H9 (cell line): ENCODE measurements around the gene SDC3. TPM values are rescaled to one million over a fixed set of nuclear protein-coding genes. Genes with fewer than 3 reads are reported as not detected.

ENCODE experiments used
- DNase-seq: peaks from one replicate; pipeline ENCODE4 v3.0.0-alpha.2; 2017
- H2AFZ ChIP-seq: one replicate; pipeline ENCODE4 v1.6.1; 2013; ENCODE audit warnings: mild to moderate bottlenecking, low read length, control low read depth, moderate library complexity
- H2AK5ac ChIP-seq: 2 replicates; pipeline ENCODE4 v1.6.1; 2013; ENCODE audit warnings: low read length, control low read depth, mixed read lengths; ENCODE audit not compliant: insufficient read length
- H2BK120ac ChIP-seq: one replicate; pipeline ENCODE4 v1.6.1; 2013; ENCODE audit warnings: low read depth, mild to moderate bottlenecking, low read length, control low read depth, inconsistent platforms; ENCODE audit not compliant: poor library complexity, severe bottlenecking
- H2BK12ac ChIP-seq: 2 replicates; pipeline ENCODE4 v1.6.1; 2013; ENCODE audit warnings: low read length, control low read depth, mixed read lengths, low read depth; ENCODE audit not compliant: insufficient read length
- H2BK15ac ChIP-seq: 2 replicates; pipeline ENCODE4 v1.6.1; 2013; ENCODE audit warnings: low read depth, low read length, control low read depth
- H2BK20ac ChIP-seq: one replicate; pipeline ENCODE4 v1.6.1; 2013; ENCODE audit warnings: low read depth, mild to moderate bottlenecking, low read length, control low read depth, inconsistent platforms; ENCODE audit not compliant: poor library complexity, severe bottlenecking
- H2BK5ac ChIP-seq: 2 replicates; pipeline ENCODE4 v1.6.1; 2013; ENCODE audit warnings: low read length, control low read depth, mixed read lengths; ENCODE audit not compliant: insufficient read length
- H3K14ac ChIP-seq: 2 replicates; pipeline ENCODE4 v1.6.1; 2013; ENCODE audit warnings: low read length, control low read depth; ENCODE audit not compliant: insufficient read depth
- H3K18ac ChIP-seq: 2 replicates; pipeline ENCODE4 v1.6.1; 2013; ENCODE audit warnings: low read depth, mild to moderate bottlenecking, mixed read lengths, low read length, control low read depth; ENCODE audit not compliant: insufficient read length
- H3K23ac ChIP-seq: 2 replicates; pipeline ENCODE4 v1.6.1; 2013; ENCODE audit warnings: low read length, control low read depth, mixed read lengths, low read depth; ENCODE audit not compliant: insufficient read length
- H3K23me2 ChIP-seq: 2 replicates; pipeline ENCODE4 v1.6.1; 2013; ENCODE audit warnings: low read depth, mild to moderate bottlenecking, mixed read lengths, low read length, control low read depth; ENCODE audit not compliant: insufficient read length, poor library complexity, severe bottlenecking
- H3K27ac ChIP-seq: 2 replicates; pipeline ENCODE4 v1.5.1; 2013; ENCODE audit warnings: low read length, control low read depth, mixed read lengths, low read depth; ENCODE audit not compliant: insufficient read length
- H3K27me3 ChIP-seq: 2 replicates; pipeline ENCODE4 v1.6.1; 2013; ENCODE audit warnings: low read length, control low read depth, inconsistent platforms; ENCODE audit not compliant: insufficient read depth
- H3K4ac ChIP-seq: 2 replicates; pipeline ENCODE4 v1.6.1; 2013; ENCODE audit warnings: low read depth, mild to moderate bottlenecking, control low read depth, inconsistent platforms, low read length, moderate library complexity
- H3K4me1 ChIP-seq: 2 replicates; pipeline ENCODE4 v1.6.1; 2013; ENCODE audit warnings: low read length, control low read depth, inconsistent platforms; ENCODE audit not compliant: insufficient read depth
- H3K4me2 ChIP-seq: 2 replicates; pipeline ENCODE4 v1.6.1; 2013; ENCODE audit warnings: low read length, control low read depth, mixed read lengths; ENCODE audit not compliant: insufficient read length, insufficient read depth
- H3K56ac ChIP-seq: 2 replicates; pipeline ENCODE4 v1.6.1; 2013; ENCODE audit warnings: low read depth, mild to moderate bottlenecking, mixed read lengths, low read length, control low read depth; ENCODE audit not compliant: insufficient read length
- H3K79me1 ChIP-seq: 2 replicates; pipeline ENCODE4 v1.6.1; 2013; ENCODE audit warnings: low read depth, mild to moderate bottlenecking, moderate library complexity, low read length, control low read depth, inconsistent platforms; ENCODE audit not compliant: insufficient read depth, poor library complexity, severe bottlenecking
- H3K79me2 ChIP-seq: 2 replicates; pipeline ENCODE4 v1.6.1; 2013; ENCODE audit warnings: low read length, control low read depth, inconsistent platforms; ENCODE audit not compliant: insufficient read depth
- H3K9ac ChIP-seq: 2 replicates; pipeline ENCODE4 v1.6.1; 2013; ENCODE audit warnings: low read length, control low read depth, mixed read lengths; ENCODE audit not compliant: insufficient read length; ENCODE audit errors: extremely low read depth
- H3K9me3 ChIP-seq: one replicate; pipeline ENCODE4 v1.6.1; 2013; ENCODE audit warnings: low read depth, low read length, inconsistent platforms; ENCODE audit not compliant: control insufficient read depth
- H3T11ph ChIP-seq: one replicate; pipeline ENCODE4 v1.6.1; 2013; ENCODE audit warnings: mild to moderate bottlenecking, low read length, control low read depth, inconsistent platforms
- H4K20me1 ChIP-seq: one replicate; pipeline ENCODE4 v1.6.1; 2013; ENCODE audit not compliant: control insufficient read depth, insufficient read length, insufficient read depth
- H4K5ac ChIP-seq: 2 replicates; pipeline ENCODE4 v1.6.1; 2013; ENCODE audit warnings: low read depth, mild to moderate bottlenecking, mixed read lengths, low read length, control low read depth; ENCODE audit not compliant: insufficient read length
- H4K8ac ChIP-seq: replicated peaks from 2 replicates; pipeline ENCODE4 v1.6.1; 2013; ENCODE audit warnings: low read length, control low read depth, mixed read lengths, low read depth; ENCODE audit not compliant: insufficient read length
- H4K91ac ChIP-seq: 2 replicates; pipeline ENCODE4 v1.6.1; 2013; ENCODE audit warnings: low read depth, mild to moderate bottlenecking, moderate library complexity, mixed read lengths, low read length, control low read depth; ENCODE audit not compliant: insufficient read length
- H3K27ac Mint-ChIP-seq, 3 experiments: 2 replicates in 2 of 3; 3 replicates in 1 of 3; pipeline ENCODE4 v1.8.0; 2020 to 2021; ENCODE audit warnings: mixed read lengths in 3 of 3, mild to moderate bottlenecking in 1 of 3, moderate library complexity in 1 of 3
- H3K27me3 Mint-ChIP-seq: 2 replicates; pipeline ENCODE4 v1.8.0; 2021; ENCODE audit warnings: low read depth, mild to moderate bottlenecking, moderate library complexity, mixed read lengths
- H3K36me3 Mint-ChIP-seq, 3 experiments: 2 replicates in 2 of 3; 3 replicates in 1 of 3; pipeline ENCODE4 v1.8.0; 2020 to 2021; ENCODE audit warnings: low read depth in 3 of 3, mixed read lengths in 3 of 3; ENCODE audit not compliant: insufficient read depth in 1 of 3
- H3K4me1 Mint-ChIP-seq, 2 experiments: 2 replicates each; pipeline ENCODE4 v1.8.0; 2020; ENCODE audit warnings: mixed read lengths in 2 of 2
- H3K4me3 Mint-ChIP-seq, 2 experiments: 2 replicates in 1 of 2; 3 replicates in 1 of 2; pipeline ENCODE4 v1.8.0; 2020 to 2021; ENCODE audit warnings: mild to moderate bottlenecking in 2 of 2, mixed read lengths in 2 of 2, moderate library complexity in 1 of 2
- H3K9me3 Mint-ChIP-seq, 2 experiments: 2 replicates in 1 of 2; 3 replicates in 1 of 2; pipeline ENCODE4 v1.8.0; 2020; ENCODE audit warnings: mild to moderate bottlenecking in 2 of 2, mixed read lengths in 2 of 2, moderate library complexity in 1 of 2
- CTCF ChIP-seq: fragments of 200-600 bp; sonication (generic); conservative IDR thresholded peaks from 3 replicates; pipeline ENCODE4 v1.8.0; 2021; ENCODE audit warnings: antibody characterized with exemption, mild to moderate bottlenecking
- WGBS: extraction: QIAGEN DNeasy Blood & Tissue Kit; methylation state at CpG from one replicate; pipeline ENCODE4 v1.1.7; 2013; ENCODE audit warnings: missing lambda C conversion rate, low lambda C conversion rate, mixed read lengths; ENCODE audit not compliant: insufficient read length; ENCODE audit errors: extremely low coverage; 5-methylcytosine and 5-hydroxymethylcytosine counted together
- total RNA-seq: library from RNA; stranded (reverse); gene quantifications from 2 replicates; pipeline ENCODE4 v1.2.1, GENCODE V29; 2021

SDC3 gene
- total RNA-seq, 1 experiment from 2014 or later: 25.9 TPM

- Histone ChIP-seq H3K4me2 (no peak overlapping the region), H3K9ac (no peak overlapping the region), H3K79me1 (peaks cover 10% of the 10 kb centered on the region), H2BK120ac (no peak overlapping the region), H3K27ac (no peak overlapping the region), H3K79me2 (0 out of 2 replicates have a peak, but pooled peaks cover 1% of the 10 kb centered on the region), H2BK20ac (no peak overlapping the region), H3K9me3 (no peaks in the 10 kb centered on the region), H2BK5ac (no peak overlapping the region), H4K5ac (no peak overlapping the region), H3K18ac (no peak overlapping the region), H4K20me1 (no peaks in the 10 kb centered on the region), H3K4me1 (no peaks in the 10 kb centered on the region), H3K56ac (no peak overlapping the region), H4K91ac (no peak overlapping the region), H2AFZ (no peak overlapping the region), H3K14ac (no peak overlapping the region), H3T11ph (no peak overlapping the region), H3K4ac (no peak overlapping the region), H3K27me3 (no peaks in the 10 kb centered on the region), H2BK12ac (no peak overlapping the region), H4K8ac (no peak overlapping the region), H2AK5ac (no peak overlapping the region), H3K23me2 (no peaks in the 10 kb centered on the region), H2BK15ac (no peak overlapping the region), H3K23ac (no peak overlapping the region)
- WGBS: no CpG with 5 or more reads among the region's 11 CpGs
- H3K4me1 Mint-ChIP-seq: no peaks in the 10 kb centered on the region
- H3K27ac Mint-ChIP-seq: peak overlapping the region in 2 of 3 experiments; percentile 30 to 82; a peak in 1 of 7 replicates
- peaks cover 44 to 86% (median 82%) of the 10 kb centered on the region in 3 experiments; a peak in 6 of 7 replicates for H3K36me3 Mint-ChIP-seq
- no peaks in the 10 kb centered on the region for H3K9me3 Mint-ChIP-seq
- no peak for TF ChIP-seq CTCF
- H3K27me3 Mint-ChIP-seq: no peaks in the 10 kb centered on the region
- no peak overlapping the region for H3K4me3 Mint-ChIP-seq
- no peak for DNase-seq
These were observed 45.1 kb upstream of the SDC3 start for GRCh38 chr1:30953685-30954084.
